Thoracic aorta (tissue), 2 donors: Measurements from ENCODE around the gene TTC39A. TPM values are rescaled to one million over a fixed set of nuclear protein-coding genes. Genes with fewer than 3 reads are reported as not detected.

Experiments used
- ATAC-seq: fragments of 150-250 bp; one replicate; pipeline ENCODE4 v1.8.0; 2017; ENCODE audit warnings: low read depth; ENCODE audit not compliant: insufficient number of reproducible peaks, low FRiP score
- DNase-seq: peaks from one replicate; pipeline ENCODE4 v3.0.0-alpha.2; 2020; ENCODE audit warnings: low spot score
- H3K27ac ChIP-seq, 2 donors: fragments of 200-600 bp; sonication (generic); 1 replicate in 1 of 2; 2 replicates in 1 of 2; pipeline ENCODE4 v1.5.1; 2016; ENCODE audit warnings: mild to moderate bottlenecking in 2 of 2, moderate library complexity in 2 of 2
- H3K27me3 ChIP-seq: fragments of 200-600 bp; sonication (generic); replicated peaks from 2 replicates; pipeline ENCODE4 v1.6.0; 2016; ENCODE audit warnings: mild to moderate bottlenecking; ENCODE audit not compliant: insufficient read depth
- H3K36me3 ChIP-seq: fragments of 200-600 bp; sonication (generic); one replicate; pipeline ENCODE4 v1.5.1; 2016
- H3K4me1 ChIP-seq, 2 donors: fragments of 200-600 bp; sonication (generic); 1 replicate in 1 of 2; 2 replicates in 1 of 2; pipeline versions ENCODE4 v1.5.1 to v1.6.0; 2016; ENCODE audit warnings: low read depth in 2 of 2, mild to moderate bottlenecking in 1 of 2; ENCODE audit not compliant: control insufficient read depth in 1 of 2
- H3K4me3 ChIP-seq: fragments of 200-600 bp; sonication (generic); 2 replicates; pipeline ENCODE4 v1.5.1; 2016; ENCODE audit warnings: mild to moderate bottlenecking
- H3K9me3 ChIP-seq: fragments of 200-600 bp; sonication (generic); 2 replicates; pipeline ENCODE4 v1.5.1; 2016
- CTCF ChIP-seq: fragments of 200-600 bp; sonication (generic); IDR thresholded peaks from one replicate; pipeline ENCODE4 v1.5.1; 2019; ENCODE audit warnings: antibody characterized with exemption
- total RNA-seq, 2 donors: library from RNA; depleted of rRNA; stranded (reverse); fragments of >200 nt; gene quantifications; one replicate each; pipeline versions ENCODE4 v1.1.0 to v1.2.3, GENCODE V29; 2016

TTC39A gene
- total RNA-seq, 2 donors from 2014 or later: 1.2 to 4.0 TPM

DNA sequence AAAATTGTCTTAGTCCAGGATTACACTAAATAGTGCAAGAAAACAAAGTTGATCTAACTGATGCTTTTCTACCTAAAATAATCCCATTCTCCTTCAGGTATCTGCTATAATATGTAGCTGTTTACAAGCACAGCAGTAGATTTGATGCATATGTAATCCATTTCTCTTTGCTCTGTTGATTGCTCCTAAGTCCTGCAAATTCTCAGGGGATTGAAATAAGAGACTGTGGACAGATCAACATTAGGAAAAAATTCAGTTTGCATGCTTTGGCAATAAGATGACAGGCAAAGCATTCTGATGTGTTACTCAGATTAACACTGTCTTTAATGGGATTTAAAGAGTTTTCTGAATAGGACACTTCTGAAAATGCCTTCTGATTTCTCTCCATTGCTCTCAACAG is 59.6 kb downstream of the TTC39A start:
- no peaks in the 10 kb centered on the region for H3K9me3 ChIP-seq
- H3K4me1 ChIP-seq: peaks cover 44 to 68% of the 10 kb centered on the region in 2 donors
- peak overlapping the region in 1 of 2 donors; percentile 67 for H3K27ac ChIP-seq
- no peaks in the 10 kb centered on the region for H3K36me3 ChIP-seq
- H3K27me3 ChIP-seq: no peaks in the 10 kb centered on the region
- DNase-seq: no peak
- H3K4me3 ChIP-seq: no peak overlapping the region
- TF ChIP-seq CTCF: no peak
- ATAC-seq: no peak

DNA sequence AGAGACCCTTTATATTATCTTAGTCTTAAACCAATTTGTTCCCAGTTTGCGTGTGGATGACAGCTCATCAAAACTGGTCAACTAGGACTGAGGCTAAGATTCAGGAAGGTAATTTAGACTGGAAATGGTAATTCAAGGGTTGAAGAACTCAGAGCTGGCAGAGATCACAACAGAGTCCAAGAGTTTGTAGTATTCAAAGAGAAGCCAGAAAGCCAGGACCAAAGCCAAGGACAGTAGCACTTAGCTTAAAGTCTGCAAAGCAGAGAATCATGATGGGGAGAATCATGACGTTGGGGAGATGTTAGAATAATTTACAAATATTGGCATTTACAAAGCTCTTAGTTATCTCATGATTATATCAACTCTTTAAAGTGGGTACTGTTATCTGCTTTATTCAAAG is 61.7 kb downstream of the TTC39A start:
- H3K4me1 ChIP-seq: peaks cover 57 to 87% of the 10 kb centered on the region in 2 donors
- DNase-seq: no peak
- peak overlapping the region; percentile 43 to 67 for H3K27ac ChIP-seq

GRCh38 chr1:51266791-51267190 is 63.6 kb downstream of the TTC39A start:
- Histone ChIP-seq H3K36me3 (no peaks in the 10 kb centered on the region), H3K4me3 (no peak overlapping the region), H3K4me1 (peaks cover 63 to 92% of the 10 kb centered on the region in 2 donors), H3K27me3 (no peaks in the 10 kb centered on the region), H3K27ac (peak overlapping the region; percentile 43 to 67), H3K9me3 (no peaks in the 10 kb centered on the region)
- no peak for TF ChIP-seq CTCF
- ATAC-seq (no peak), DNase-seq (no peak)

More for the DNA sequence above, 61.7 kb downstream of the TTC39A start:
- no peak for ATAC-seq
- Histone ChIP-seq H3K9me3 (no peaks in the 10 kb centered on the region), H3K36me3 (no peaks in the 10 kb centered on the region), H3K4me3 (no peak overlapping the region), H3K27me3 (no peaks in the 10 kb centered on the region)
- no peak for TF ChIP-seq CTCF

DNA sequence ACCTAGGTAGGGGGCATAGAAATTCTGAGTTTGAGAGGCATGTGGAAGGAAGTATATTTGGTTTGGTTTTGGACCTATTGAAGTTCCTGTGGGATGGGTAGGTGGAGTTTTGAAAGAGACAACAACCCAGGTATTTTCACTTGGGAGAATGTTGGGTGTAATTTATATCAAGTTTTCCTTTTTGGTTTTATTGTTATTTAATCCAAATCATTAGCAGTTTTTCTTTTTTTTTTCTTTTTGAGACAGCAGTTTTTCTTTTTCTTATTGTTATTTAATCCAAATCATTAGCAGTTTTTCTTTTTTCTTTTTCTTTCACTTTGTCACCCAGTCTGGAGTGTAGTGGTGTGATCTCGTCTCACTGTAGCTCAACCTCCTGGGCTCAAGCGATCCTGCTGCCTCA is 64.2 kb downstream of the TTC39A start:
- H3K36me3 ChIP-seq: no peaks in the 10 kb centered on the region
- DNase-seq (no peak), ATAC-seq (no peak)
- no peaks in the 10 kb centered on the region for H3K27me3 ChIP-seq
- no peaks in the 10 kb centered on the region for H3K9me3 ChIP-seq
- peaks cover 65 to 92% of the 10 kb centered on the region in 2 donors for H3K4me1 ChIP-seq
- H3K27ac ChIP-seq: peak overlapping the region in 1 of 2 donors; percentile 67
- TF ChIP-seq CTCF: no peak
- no peak overlapping the region for H3K4me3 ChIP-seq

GRCh38 chr1:51265618-51266017 is 64.7 kb downstream of the TTC39A start:
- DNase-seq: no peak
- H3K27ac ChIP-seq: no peak overlapping the region
- no peak overlapping the region for H3K4me3 ChIP-seq
- H3K27me3 ChIP-seq: no peaks in the 10 kb centered on the region
- peaks cover 65 to 92% of the 10 kb centered on the region in 2 donors for H3K4me1 ChIP-seq
- ATAC-seq: no peak
- TF ChIP-seq CTCF: no peak
- H3K36me3 ChIP-seq: no peaks in the 10 kb centered on the region
- no peaks in the 10 kb centered on the region for H3K9me3 ChIP-seq
